Breast epithelium (tissue), 4 donors: ENCODE measurements around the gene GPR35. TPM values are rescaled to one million over a fixed set of nuclear protein-coding genes. Genes with fewer than 3 reads are reported as not detected.

Experiments
- DNase-seq, 2 donors: peaks; one replicate each; pipeline ENCODE4 v3.0.0-alpha.2; 2019; ENCODE audit warnings: low spot score in 2 of 2
- H3K27ac ChIP-seq, 2 donors: fragments of 200-600 bp; sonication (generic) in 1 of 2; one replicate each; pipeline ENCODE4 v1.5.1; 2016 to 2019; ENCODE audit warnings: mild to moderate bottlenecking in 1 of 2
- H3K27me3 ChIP-seq, 2 donors: fragments of 200-600 bp; sonication (generic) in 1 of 2; one replicate each; pipeline versions ENCODE4 v1.5.1 to v1.6.0; 2017 to 2019; ENCODE audit warnings: control low read depth in 1 of 2, mild to moderate bottlenecking in 1 of 2
- H3K36me3 ChIP-seq: fragments of 200-600 bp; one replicate; pipeline ENCODE4 v1.5.1; 2019
- H3K4me1 ChIP-seq, 2 donors: fragments of 200-600 bp; sonication (generic); one replicate each; pipeline ENCODE4 v1.5.1; 2016 to 2019; ENCODE audit warnings: control low read depth in 1 of 2
- H3K4me3 ChIP-seq, 3 donors: fragments of 200-600 bp; sonication (generic); 1 replicate in 2 of 3; 2 replicates in 1 of 3; pipeline ENCODE4 v1.5.1; 2016 to 2019; ENCODE audit warnings: mild to moderate bottlenecking in 3 of 3, moderate library complexity in 2 of 3
- H3K9me3 ChIP-seq, 2 donors: fragments of 200-600 bp; sonication (generic) in 1 of 2; one replicate each; pipeline ENCODE4 v1.5.1; 2016 to 2019; ENCODE audit warnings: control low read depth in 1 of 2
- POLR2A ChIP-seq: fragments of 450-650 bp; IDR thresholded peaks from one replicate; pipeline ENCODE4 v1.6.1; 2016; ENCODE audit warnings: antibody characterized with exemption, mild to moderate bottlenecking, moderate library complexity
- POLR2AphosphoS5 ChIP-seq, 3 donors: sonication (generic); formaldehyde crosslinking; IDR thresholded peaks; one replicate each; pipeline ENCODE4 v1.6.1; 2017; ENCODE audit warnings: antibody characterized with exemption in 3 of 3
- intact Hi-C: fragments of 100-400 bp; cut with DNase I; formaldehyde crosslinking; loops from one replicate; pipeline ENCODE4 v1.15.1; 2023; ENCODE audit warnings: low total_unique reads
- total RNA-seq, 3 donors: library from RNA; depleted of rRNA; stranded (reverse); fragments of >200 nt; gene quantifications; one replicate each; pipeline ENCODE4 v1.1.0, GENCODE V29; 2016
- TF ChIP-seq, protein P1 (sequence below), 3 donors: fragments of 450-650 bp; IDR thresholded peaks; one replicate each; pipeline ENCODE4 v1.5.1; 2016 to 2017; ENCODE audit warnings: antibody characterized with exemption in 3 of 3, mild to moderate bottlenecking in 3 of 3, moderate library complexity in 3 of 3

The GPR35 gene
- total RNA-seq, 3 donors from 2014 or later, result 1.6 to 4.7 (median 2.6) TPM

- DNase-seq, result peak in 1 of 2 donors; percentile 39
- H3K4me1 ChIP-seq, result no peaks in the 10 kb centered on the region
- H3K27ac ChIP-seq, result no peak overlapping the region
- H3K9me3 ChIP-seq, result peaks cover 8 to 22% of the 10 kb centered on the region in 2 donors
- H3K27me3 ChIP-seq, result peaks cover 0 to 5% of the 10 kb centered on the region in 2 donors
- TF ChIP-seq POLR2A (no peak), POLR2AphosphoS5 (IDR thresholded peaks at IDR 0.05) (no peak)
- TF ChIP-seq, protein P1, sequence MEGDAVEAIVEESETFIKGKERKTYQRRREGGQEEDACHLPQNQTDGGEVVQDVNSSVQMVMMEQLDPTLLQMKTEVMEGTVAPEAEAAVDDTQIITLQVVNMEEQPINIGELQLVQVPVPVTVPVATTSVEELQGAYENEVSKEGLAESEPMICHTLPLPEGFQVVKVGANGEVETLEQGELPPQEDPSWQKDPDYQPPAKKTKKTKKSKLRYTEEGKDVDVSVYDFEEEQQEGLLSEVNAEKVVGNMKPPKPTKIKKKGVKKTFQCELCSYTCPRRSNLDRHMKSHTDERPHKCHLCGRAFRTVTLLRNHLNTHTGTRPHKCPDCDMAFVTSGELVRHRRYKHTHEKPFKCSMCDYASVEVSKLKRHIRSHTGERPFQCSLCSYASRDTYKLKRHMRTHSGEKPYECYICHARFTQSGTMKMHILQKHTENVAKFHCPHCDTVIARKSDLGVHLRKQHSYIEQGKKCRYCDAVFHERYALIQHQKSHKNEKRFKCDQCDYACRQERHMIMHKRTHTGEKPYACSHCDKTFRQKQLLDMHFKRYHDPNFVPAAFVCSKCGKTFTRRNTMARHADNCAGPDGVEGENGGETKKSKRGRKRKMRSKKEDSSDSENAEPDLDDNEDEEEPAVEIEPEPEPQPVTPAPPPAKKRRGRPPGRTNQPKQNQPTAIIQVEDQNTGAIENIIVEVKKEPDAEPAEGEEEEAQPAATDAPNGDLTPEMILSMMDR (IDR thresholded peaks at IDR 0.05), result no peak
- intact Hi-C loops, result no loop called here
- no peaks in the 10 kb centered on the region for H3K36me3 ChIP-seq
- H3K4me3 ChIP-seq, result no peak overlapping the region
Observed at GRCh38 chr2:240635121-240635997, 10.1 kb downstream of the GPR35 start.

DNA sequence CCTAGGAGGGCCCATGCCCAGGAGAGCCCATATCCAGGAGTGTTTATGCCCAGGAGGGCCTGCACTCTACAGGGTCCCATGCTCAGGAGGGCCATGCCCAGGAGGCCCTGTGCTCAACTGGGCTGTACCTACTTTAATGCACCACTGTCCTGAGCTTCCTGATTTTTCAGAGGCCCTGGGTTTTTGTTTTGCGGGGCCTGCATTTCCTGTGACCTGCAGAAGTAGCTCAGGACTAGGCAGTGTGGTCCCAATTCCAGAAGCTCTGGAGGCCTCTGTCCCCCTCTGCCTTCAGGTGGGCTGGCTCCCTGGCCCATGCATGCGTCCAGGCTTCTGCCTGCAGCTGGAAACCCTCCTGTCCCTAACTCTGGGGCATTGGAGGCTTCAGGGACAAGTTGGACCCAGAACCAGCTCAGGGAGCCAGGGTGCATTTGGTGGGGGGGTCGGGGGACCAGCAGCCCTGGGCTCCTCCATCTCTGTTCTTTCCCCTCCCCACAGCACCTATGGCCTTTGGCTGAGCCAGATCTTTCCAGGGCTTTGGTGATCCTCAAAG is 10.8 kb downstream of the GPR35 start:
- Histone ChIP-seq H3K27me3 (peaks cover 0 to 5% of the 10 kb centered on the region in 2 donors), H3K27ac (no peak overlapping the region), H3K36me3 (no peaks in the 10 kb centered on the region), H3K4me1 (no peaks in the 10 kb centered on the region), H3K9me3 (peaks cover 8 to 22% of the 10 kb centered on the region in 2 donors), H3K4me3 (no peak overlapping the region)
- no peak for DNase-seq
- intact Hi-C loops, result no loop called here
- no peak for TF ChIP-seq POLR2A
- TF ChIP-seq, protein P1 (IDR thresholded peaks at IDR 0.05), result no peak
- TF ChIP-seq POLR2AphosphoS5 (IDR thresholded peaks at IDR 0.05), result no peak

GRCh38 chr2:240636563-240637115 is 11.4 kb downstream of the GPR35 start:
- Histone ChIP-seq H3K27ac (no peak overlapping the region), H3K4me1 (no peaks in the 10 kb centered on the region), H3K4me3 (no peak overlapping the region), H3K27me3 (peaks cover 0 to 5% of the 10 kb centered on the region in 2 donors), H3K9me3 (peaks cover 8 to 22% of the 10 kb centered on the region in 2 donors), H3K36me3 (no peaks in the 10 kb centered on the region)
- intact Hi-C loops, result no loop called here
- DNase-seq, result no peak
- TF ChIP-seq POLR2AphosphoS5 (IDR thresholded peaks at IDR 0.05) (no peak), POLR2A (no peak)
- TF ChIP-seq, protein P1 (IDR thresholded peaks at IDR 0.05), result no peak

DNA sequence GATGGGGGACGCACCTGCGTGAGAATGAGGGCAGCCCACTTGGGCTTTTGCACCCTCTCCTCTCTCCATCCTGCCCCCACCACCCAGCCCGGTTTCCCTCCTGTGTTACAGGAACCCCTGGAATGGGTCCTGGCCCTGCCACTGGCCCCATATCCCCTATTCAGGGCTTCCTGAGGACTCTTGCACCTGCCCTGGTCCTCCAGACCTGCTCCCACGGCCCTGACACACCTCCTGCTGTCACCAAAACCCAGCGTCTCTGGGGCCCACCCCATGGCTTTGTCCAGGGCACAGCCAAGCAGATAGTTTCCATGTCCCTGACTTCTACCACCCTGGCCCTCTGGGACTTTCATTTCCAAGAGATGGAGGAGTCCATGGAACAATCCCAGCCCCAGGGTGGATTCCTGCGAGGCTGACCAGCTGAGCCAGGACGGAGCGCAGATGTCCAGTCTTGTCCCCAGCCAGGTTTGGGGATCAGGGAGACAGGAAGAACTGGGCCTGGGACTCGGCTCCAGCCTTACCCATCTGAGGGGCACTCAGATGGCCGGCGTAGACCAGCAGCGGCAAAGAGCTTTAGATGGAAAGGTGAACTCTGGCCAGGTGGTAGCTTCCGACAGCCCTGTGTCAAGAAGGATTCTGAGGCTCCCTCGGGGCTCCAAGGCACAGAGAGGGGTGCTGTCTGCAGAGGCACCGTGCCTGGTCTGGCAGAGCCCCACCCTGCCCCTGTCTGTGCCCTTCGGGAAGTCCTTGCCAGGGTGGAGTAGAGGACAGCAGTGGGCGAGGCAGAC is 12.0 kb downstream of the GPR35 start:
- no peak for TF ChIP-seq POLR2AphosphoS5 (IDR thresholded peaks at IDR 0.05)
- TF ChIP-seq, protein P1 (IDR thresholded peaks at IDR 0.05), result no peak
- no peak for TF ChIP-seq POLR2A
- intact Hi-C loops, result no loop called here

More for the DNA sequence above, 12.0 kb downstream of the GPR35 start:
- no peak overlapping the region for H3K27ac ChIP-seq
- H3K27me3 ChIP-seq, result peaks cover 0 to 7% of the 10 kb centered on the region in 2 donors
- peak in 1 of 2 donors; percentile 46 for DNase-seq
- H3K9me3 ChIP-seq, result peaks cover 8 to 22% of the 10 kb centered on the region in 2 donors
- no peak overlapping the region for H3K4me3 ChIP-seq
- no peaks in the 10 kb centered on the region for H3K4me1 ChIP-seq
- no peaks in the 10 kb centered on the region for H3K36me3 ChIP-seq
